Measurements from ENCODE around the gene CYP4X1. TPM values are rescaled to one million over a fixed set of nuclear protein-coding genes. Genes with fewer than 3 reads are reported as not detected.
"Not testable (repeated sequence)": the region's sequence is repeated elsewhere in the genome, so short reads cannot be mapped to it uniquely, and the experiment has no call there.

Gene CYP4X1
- total RNA-seq, 1 experiment from 2014 or later = not detected

- Histone ChIP-seq H3K27me3 (ENCODE audit: low read length) (no peaks in the 10 kb centered on the region), H3K27ac (ENCODE audit: low read length) (no peak overlapping the region), H3K79me2 (ENCODE audit: low read length) (no peaks in the 10 kb centered on the region), H2AFZ (ENCODE audit: low read length) (no peak overlapping the region), H3K9ac (ENCODE audit: low read length) (no peak overlapping the region), H3K4me1 (ENCODE audit: low read length) (no peaks in the 10 kb centered on the region), H3K9me2 (replicated peaks; ENCODE audit: insufficient read depth, low read length) (no peaks in the 10 kb centered on the region), H3K4me3 (ENCODE audit: low read length) (no peak overlapping the region), H4K20me1 (ENCODE audit: insufficient read depth, low read depth, low read length) (no peaks in the 10 kb centered on the region), H3K4me2 (ENCODE audit: low read depth, low read length, poor library complexity, severe bottlenecking) (peak overlapping the region; percentile 26), H3K36me3 (ENCODE audit: insufficient read depth, low read length) (no peaks in the 10 kb centered on the region), H3K9me3 (ENCODE audit: low read length) (no peaks in the 10 kb centered on the region)
- DNase-seq = no peak
These were observed 19.5 kb upstream of the CYP4X1 start for GRCh38 chr1:47003896-47004403.

GRCh38 chr1:47006437-47006836 is 17.0 kb upstream of the CYP4X1 start:
- H3K4me1 ChIP-seq (ENCODE audit: low read length); H3K27me3 ChIP-seq (ENCODE audit: low read length); H3K9me2 ChIP-seq (replicated peaks; ENCODE audit: insufficient read depth, low read length); H3K9ac ChIP-seq (ENCODE audit: low read length); H4K20me1 ChIP-seq (ENCODE audit: insufficient read depth, low read depth, low read length); DNase-seq; H2AFZ ChIP-seq (ENCODE audit: low read length); H3K4me3 ChIP-seq (ENCODE audit: low read length); H3K79me2 ChIP-seq (ENCODE audit: low read length); H3K9me3 ChIP-seq (ENCODE audit: low read length); H3K27ac ChIP-seq (ENCODE audit: low read length); H3K36me3 ChIP-seq (ENCODE audit: insufficient read depth, low read length); H3K4me2 ChIP-seq (ENCODE audit: low read depth, low read length, poor library complexity, severe bottlenecking): not testable (repeated sequence)

GRCh38 chr1:47013293-47013692 is 10.2 kb upstream of the CYP4X1 start:
- Histone ChIP-seq H3K27ac (ENCODE audit: low read length) (no peak overlapping the region), H2AFZ (ENCODE audit: low read length) (no peak overlapping the region), H3K4me1 (ENCODE audit: low read length) (no peaks in the 10 kb centered on the region), H3K36me3 (ENCODE audit: insufficient read depth, low read length) (no peaks in the 10 kb centered on the region), H3K9me3 (ENCODE audit: low read length) (no peaks in the 10 kb centered on the region), H4K20me1 (ENCODE audit: insufficient read depth, low read depth, low read length) (no peaks in the 10 kb centered on the region), H3K27me3 (ENCODE audit: low read length) (no peaks in the 10 kb centered on the region), H3K4me2 (ENCODE audit: low read depth, low read length, poor library complexity, severe bottlenecking) (no peak overlapping the region), H3K9me2 (replicated peaks; ENCODE audit: insufficient read depth, low read length) (no peaks in the 10 kb centered on the region), H3K4me3 (ENCODE audit: low read length) (no peak overlapping the region), H3K9ac (ENCODE audit: low read length) (no peak overlapping the region), H3K79me2 (ENCODE audit: low read length) (no peaks in the 10 kb centered on the region)
- no peak for DNase-seq

- Histone ChIP-seq H2AFZ (ENCODE audit: low read length) (no peak overlapping the region), H3K4me2 (ENCODE audit: low read depth, low read length, poor library complexity, severe bottlenecking) (no peak overlapping the region), H4K20me1 (ENCODE audit: insufficient read depth, low read depth, low read length) (no peaks in the 10 kb centered on the region), H3K9me3 (ENCODE audit: low read length) (no peaks in the 10 kb centered on the region), H3K9ac (ENCODE audit: low read length) (no peak overlapping the region), H3K4me3 (ENCODE audit: low read length) (no peak overlapping the region), H3K79me2 (ENCODE audit: low read length) (no peaks in the 10 kb centered on the region), H3K4me1 (ENCODE audit: low read length) (no peaks in the 10 kb centered on the region), H3K27ac (ENCODE audit: low read length) (no peak overlapping the region), H3K27me3 (ENCODE audit: low read length) (no peaks in the 10 kb centered on the region), H3K9me2 (replicated peaks; ENCODE audit: insufficient read depth, low read length) (no peaks in the 10 kb centered on the region), H3K36me3 (ENCODE audit: insufficient read depth, low read length) (no peaks in the 10 kb centered on the region)
- no peak for DNase-seq
These were observed 2.4 kb upstream of the CYP4X1 start for GRCh38 chr1:47021070-47021469.

GRCh38 chr1:47024141-47024801 is 802 bp downstream of the CYP4X1 start:
- no peaks in the 10 kb centered on the region for H3K9me2 ChIP-seq (replicated peaks; ENCODE audit: insufficient read depth, low read length)
- H3K4me3 ChIP-seq (ENCODE audit: low read length) = no peak overlapping the region
- no peaks in the 10 kb centered on the region for H3K36me3 ChIP-seq (ENCODE audit: insufficient read depth, low read length)
- no peak overlapping the region for H3K9ac ChIP-seq (ENCODE audit: low read length)
- no peaks in the 10 kb centered on the region for H4K20me1 ChIP-seq (ENCODE audit: insufficient read depth, low read depth, low read length)
- no peaks in the 10 kb centered on the region for H3K27me3 ChIP-seq (ENCODE audit: low read length)
- no peaks in the 10 kb centered on the region for H3K79me2 ChIP-seq (ENCODE audit: low read length)
- H3K27ac ChIP-seq (ENCODE audit: low read length) = no peak overlapping the region
- no peak for DNase-seq
- H3K4me2 ChIP-seq (ENCODE audit: low read depth, low read length, poor library complexity, severe bottlenecking) = no peak overlapping the region
- H3K9me3 ChIP-seq (ENCODE audit: low read length) = no peaks in the 10 kb centered on the region
- no peak overlapping the region for H2AFZ ChIP-seq (ENCODE audit: low read length)
- no peaks in the 10 kb centered on the region for H3K4me1 ChIP-seq (ENCODE audit: low read length)

GRCh38 chr1:47030170-47030805 is 6.8 kb downstream of the CYP4X1 start:
- H3K4me2 ChIP-seq (ENCODE audit: low read depth, low read length, poor library complexity, severe bottlenecking) = no peak overlapping the region
- no peak for DNase-seq
- H2AFZ ChIP-seq (ENCODE audit: low read length) = no peak overlapping the region
- H3K79me2 ChIP-seq (ENCODE audit: low read length) = no peaks in the 10 kb centered on the region
- no peaks in the 10 kb centered on the region for H3K4me1 ChIP-seq (ENCODE audit: low read length)
- no peaks in the 10 kb centered on the region for H3K36me3 ChIP-seq (ENCODE audit: insufficient read depth, low read length)
- no peak overlapping the region for H3K27ac ChIP-seq (ENCODE audit: low read length)
- no peaks in the 10 kb centered on the region for H3K9me3 ChIP-seq (ENCODE audit: low read length)
- no peaks in the 10 kb centered on the region for H4K20me1 ChIP-seq (ENCODE audit: insufficient read depth, low read depth, low read length)
- H3K9me2 ChIP-seq (replicated peaks; ENCODE audit: insufficient read depth, low read length) = no peaks in the 10 kb centered on the region
- H3K4me3 ChIP-seq (ENCODE audit: low read length) = no peak overlapping the region
- H3K27me3 ChIP-seq (ENCODE audit: low read length) = no peaks in the 10 kb centered on the region; the same call in 1 of the 2 replicates
- no peak overlapping the region for H3K9ac ChIP-seq (ENCODE audit: low read length)

GRCh38 chr1:47031059-47031458 is 7.6 kb downstream of the CYP4X1 start:
- Histone ChIP-seq H3K9ac (ENCODE audit: low read length) (no peak overlapping the region), H3K27ac (ENCODE audit: low read length) (no peak overlapping the region), H3K4me1 (ENCODE audit: low read length) (no peaks in the 10 kb centered on the region), H2AFZ (ENCODE audit: low read length) (no peak overlapping the region), H3K4me2 (ENCODE audit: low read depth, low read length, poor library complexity, severe bottlenecking) (no peak overlapping the region), H3K79me2 (ENCODE audit: low read length) (no peaks in the 10 kb centered on the region), H3K36me3 (ENCODE audit: insufficient read depth, low read length) (no peaks in the 10 kb centered on the region), H3K9me3 (ENCODE audit: low read length) (no peaks in the 10 kb centered on the region), H4K20me1 (ENCODE audit: insufficient read depth, low read depth, low read length) (no peaks in the 10 kb centered on the region), H3K9me2 (replicated peaks; ENCODE audit: insufficient read depth, low read length) (no peaks in the 10 kb centered on the region), H3K4me3 (ENCODE audit: low read length) (no peak overlapping the region), H3K27me3 (ENCODE audit: low read length) (no peaks in the 10 kb centered on the region; the same call in 1 of the 2 replicates)
- no peak for DNase-seq

GRCh38 chr1:47031585-47031984 is 8.1 kb downstream of the CYP4X1 start:
- H3K4me1 ChIP-seq (ENCODE audit: low read length) = no peaks in the 10 kb centered on the region
- H3K9ac ChIP-seq (ENCODE audit: low read length) = no peak overlapping the region
- no peaks in the 10 kb centered on the region for H3K79me2 ChIP-seq (ENCODE audit: low read length)
- no peak overlapping the region for H2AFZ ChIP-seq (ENCODE audit: low read length)
- H3K36me3 ChIP-seq (ENCODE audit: insufficient read depth, low read length) = no peaks in the 10 kb centered on the region
- no peaks in the 10 kb centered on the region for H3K9me3 ChIP-seq (ENCODE audit: low read length)
- no peaks in the 10 kb centered on the region for H4K20me1 ChIP-seq (ENCODE audit: insufficient read depth, low read depth, low read length)
- no peak overlapping the region for H3K4me2 ChIP-seq (ENCODE audit: low read depth, low read length, poor library complexity, severe bottlenecking)
- no peak for DNase-seq
- H3K4me3 ChIP-seq (ENCODE audit: low read length) = no peak overlapping the region
- H3K27me3 ChIP-seq (ENCODE audit: low read length) = no peaks in the 10 kb centered on the region; the same call in 1 of the 2 replicates
- no peaks in the 10 kb centered on the region for H3K9me2 ChIP-seq (replicated peaks; ENCODE audit: insufficient read depth, low read length)
- H3K27ac ChIP-seq (ENCODE audit: low read length) = no peak overlapping the region
